Loucy (cell line): ENCODE measurements around the gene HOXA3.

ENCODE experiments used
- H2AFZ ChIP-seq: fragments of 200-600 bp; sonication (generic); 2 replicates; pipeline ENCODE4 v1.6.0; 2016; ENCODE audit warnings: antibody characterized with exemption, mild to moderate bottlenecking, low read length, moderate library complexity
- H3F3A ChIP-seq: fragments of 200-600 bp; 2 replicates; pipeline ENCODE4 v1.6.0; 2016; ENCODE audit warnings: antibody characterized with exemption, low read depth, mild to moderate bottlenecking
- H3K27me3 ChIP-seq: fragments of 200-600 bp; sonication (generic); 2 replicates; pipeline ENCODE4 v1.6.1; 2014; ENCODE audit warnings: low read length, mild to moderate bottlenecking; ENCODE audit not compliant: insufficient read depth, poor library complexity, severe bottlenecking
- H3K36me3 ChIP-seq: fragments of 200-600 bp; sonication (generic); 2 replicates; pipeline ENCODE4 v1.6.1; 2016; ENCODE audit warnings: low read length; ENCODE audit not compliant: insufficient read depth
- H3K4me1 ChIP-seq: fragments of 200-600 bp; sonication (generic); 2 replicates; pipeline ENCODE4 v1.5.1; 2014; ENCODE audit warnings: low read length, mild to moderate bottlenecking; ENCODE audit not compliant: insufficient read depth, poor library complexity, severe bottlenecking
- H3K4me2 ChIP-seq: fragments of 200-600 bp; sonication (generic); 2 replicates; pipeline ENCODE4 v1.6.0; 2014; ENCODE audit warnings: antibody characterized with exemption, low read length, low read depth, mild to moderate bottlenecking; ENCODE audit not compliant: poor library complexity, severe bottlenecking
- H3K4me3 ChIP-seq: fragments of 200-600 bp; sonication (generic); 2 replicates; pipeline ENCODE4 v1.5.1; 2014; ENCODE audit warnings: low read length, mild to moderate bottlenecking, mixed read lengths; ENCODE audit not compliant: poor library complexity, severe bottlenecking
- H3K79me2 ChIP-seq: fragments of 200-600 bp; sonication (generic); 2 replicates; pipeline ENCODE4 v1.6.1; 2014; ENCODE audit warnings: low read length; ENCODE audit not compliant: insufficient read depth
- H3K9ac ChIP-seq: fragments of 200-600 bp; sonication (generic); 2 replicates; pipeline ENCODE4 v1.6.0; 2014; ENCODE audit warnings: mild to moderate bottlenecking, low read depth, low read length, moderate library complexity; ENCODE audit not compliant: poor library complexity, severe bottlenecking
- H3K9me2 ChIP-seq: fragments of 200-600 bp; sonication (generic); replicated peaks from 2 replicates; pipeline ENCODE4 v1.6.1; 2016; ENCODE audit warnings: low read depth, low read length, mixed read lengths
- H3K9me3 ChIP-seq: fragments of 200-600 bp; sonication (generic); 2 replicates; pipeline ENCODE4 v1.6.1; 2014; ENCODE audit warnings: mild to moderate bottlenecking, antibody characterized with exemption, low read length, low read depth; ENCODE audit not compliant: insufficient read depth
- H4K20me1 ChIP-seq: fragments of 200-600 bp; sonication (generic); 2 replicates; pipeline ENCODE4 v1.6.0; 2014; ENCODE audit warnings: antibody characterized with exemption, low read length, mild to moderate bottlenecking; ENCODE audit not compliant: insufficient read depth, poor library complexity, severe bottlenecking
- CTCF ChIP-seq: fragments of 200-600 bp; sonication (generic); conservative IDR thresholded peaks from 2 replicates; pipeline ENCODE4 v1.5.1; 2014; ENCODE audit warnings: mild to moderate bottlenecking, antibody characterized with exemption, low read length
- EZH2phosphoT487 ChIP-seq: fragments of 200-600 bp; IDR thresholded peaks from 2 replicates; pipeline ENCODE4 v1.6.1; 2018; ENCODE audit warnings: antibody characterized with exemption, mild to moderate bottlenecking, moderate library complexity, borderline replicate concordance

HOXA3 gene

GRCh38 chr7:27179503-27180430, 27.4 kb upstream of the HOXA3 start:
- H3F3A ChIP-seq = peaks cover 8% of the 10 kb centered on the region; the same call in 1 of the 2 replicates
- peak overlapping the region; percentile 94 for H3K4me3 ChIP-seq
- H3K36me3 ChIP-seq = no peaks in the 10 kb centered on the region; the same call in 1 of the 2 replicates
- peaks cover 80% of the 10 kb centered on the region for H4K20me1 ChIP-seq
- no peaks in the 10 kb centered on the region for H3K9me2 ChIP-seq
- H3K9ac ChIP-seq = peak overlapping the region; percentile 99
- TF ChIP-seq EZH2phosphoT487 (no peak), CTCF (peak; percentile 90)
- peaks cover 100% of the 10 kb centered on the region for H3K79me2 ChIP-seq
- H3K4me2 ChIP-seq = peak overlapping the region; percentile 98
- H2AFZ ChIP-seq = no peak overlapping the region
- no peaks in the 10 kb centered on the region for H3K9me3 ChIP-seq
- H3K27me3 ChIP-seq = peaks cover 40% of the 10 kb centered on the region
- H3K4me1 ChIP-seq = peaks cover 51% of the 10 kb centered on the region

- Histone ChIP-seq H3K4me1 (peaks cover 56% of the 10 kb centered on the region), H3K9me3 (no peaks in the 10 kb centered on the region), H3K4me3 (peak overlapping the region; percentile 94), H4K20me1 (peaks cover 83% of the 10 kb centered on the region), H2AFZ (no peak overlapping the region), H3K9me2 (no peaks in the 10 kb centered on the region), H3K79me2 (peaks cover 100% of the 10 kb centered on the region), H3F3A (peaks cover 8% of the 10 kb centered on the region; the same call in 1 of the 2 replicates), H3K27me3 (peaks cover 37% of the 10 kb centered on the region), H3K36me3 (no peaks in the 10 kb centered on the region; the same call in 1 of the 2 replicates), H3K9ac (peak overlapping the region; percentile 99), H3K4me2 (peak overlapping the region; percentile 98)
- TF ChIP-seq EZH2phosphoT487 = no peak
- no peak for TF ChIP-seq CTCF
These were observed 26.6 kb upstream of the HOXA3 start for GRCh38 chr7:27179030-27179429.

GRCh38 chr7:27178366-27178765, 26.0 kb upstream of the HOXA3 start:
- Histone ChIP-seq H3K27me3 (peaks cover 33% of the 10 kb centered on the region), H4K20me1 (peaks cover 79% of the 10 kb centered on the region), H3K9me2 (no peaks in the 10 kb centered on the region), H3K4me1 (peaks cover 56% of the 10 kb centered on the region), H3K36me3 (no peaks in the 10 kb centered on the region; the same call in 1 of the 2 replicates), H3K4me2 (peak overlapping the region; percentile 98), H2AFZ (no peak overlapping the region), H3K9ac (peak overlapping the region; percentile 99), H3K79me2 (peaks cover 100% of the 10 kb centered on the region), H3K4me3 (peak overlapping the region; percentile 94), H3K9me3 (no peaks in the 10 kb centered on the region), H3F3A (peaks cover 8% of the 10 kb centered on the region; the same call in 1 of the 2 replicates)
- TF ChIP-seq EZH2phosphoT487 (no peak), CTCF (no peak)
